H7 (cell line): ENCODE results near the gene TNPO3. TPM values are rescaled to one million over a fixed set of nuclear protein-coding genes. Genes with fewer than 3 reads are reported as not detected.
A peak's percentile ranks its signal among the peaks of the same experiment; 100 is the strongest.

Source experiments
- DNase-seq: peaks from one replicate; pipeline ENCODE4 v3.0.0; 2012
- H3K27me3 ChIP-seq: 2 replicates; pipeline ENCODE4 v1.6.0; 2011; ENCODE audit warnings: mild to moderate bottlenecking, low read length; ENCODE audit not compliant: control insufficient read depth, insufficient read depth
- H3K36me3 ChIP-seq: replicated peaks from 2 replicates; pipeline ENCODE4 v1.5.1; 2011; ENCODE audit warnings: low read length; ENCODE audit not compliant: control insufficient read depth, insufficient read depth
- H3K4me3 ChIP-seq: 2 replicates; pipeline ENCODE4 v1.5.1; 2011; ENCODE audit warnings: low read depth, mild to moderate bottlenecking, control low read depth, low read length, moderate library complexity; ENCODE audit not compliant: insufficient read depth
- total RNA-seq: library from RNA; depleted of rRNA; stranded (reverse); fragments of >200 nt; shearing (Covaris generic); gene quantifications from 2 replicates; pipeline ENCODE4 v1.2.3, GENCODE V29; 2014

Gene TNPO3
- total RNA-seq, 1 experiment from 2014 or later = 98.0 TPM

GRCh38 chr7:128985660-128986059, 69.3 kb downstream of the TNPO3 start:
- H3K4me3 ChIP-seq = no peak overlapping the region
- H3K27me3 ChIP-seq = no peaks in the 10 kb centered on the region
- H3K36me3 ChIP-seq = peaks cover 6% of the 10 kb centered on the region
- DNase-seq = no peak

- no peaks in the 10 kb centered on the region for H3K27me3 ChIP-seq
- H3K4me3 ChIP-seq = no peak overlapping the region
- H3K36me3 ChIP-seq = peaks cover 17% of the 10 kb centered on the region
- DNase-seq = no peak
Measured at GRCh38 chr7:128982105-128982504, 72.8 kb downstream of the TNPO3 start.

GRCh38 chr7:128974241-128974934, 80.5 kb downstream of the TNPO3 start:
- no peak overlapping the region for H3K4me3 ChIP-seq
- peaks cover 34% of the 10 kb centered on the region for H3K36me3 ChIP-seq
- no peaks in the 10 kb centered on the region for H3K27me3 ChIP-seq
- no peak for DNase-seq

GRCh38 chr7:128968624-128969023, 86.3 kb downstream of the TNPO3 start:
- no peak overlapping the region for H3K4me3 ChIP-seq
- no peaks in the 10 kb centered on the region for H3K27me3 ChIP-seq
- DNase-seq = no peak
- peaks cover 19% of the 10 kb centered on the region for H3K36me3 ChIP-seq

DNA sequence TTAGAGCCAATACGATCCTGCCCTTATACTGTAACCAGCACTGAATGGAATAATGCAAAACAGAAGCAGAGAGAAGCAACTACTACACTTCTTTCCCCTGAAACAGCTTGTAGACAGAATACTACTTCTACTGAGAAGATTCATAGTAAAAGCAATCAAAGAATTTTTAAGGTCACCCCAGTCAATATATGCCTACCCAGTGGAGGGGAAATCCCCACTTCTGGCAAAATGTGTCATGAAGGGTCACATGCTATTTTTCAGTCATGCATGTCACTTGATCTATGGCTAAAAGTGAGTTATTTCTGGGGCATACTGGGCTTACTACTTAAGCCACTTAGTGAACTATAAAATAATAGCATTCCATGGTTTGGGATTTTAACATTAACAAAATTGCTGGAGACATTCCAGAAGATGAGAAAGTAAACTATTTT, 91.6 kb downstream of the TNPO3 start:
- Histone ChIP-seq H3K36me3 (peaks cover 7% of the 10 kb centered on the region), H3K27me3 (no peaks in the 10 kb centered on the region), H3K4me3 (no peak overlapping the region)
- no peak for DNase-seq

DNA sequence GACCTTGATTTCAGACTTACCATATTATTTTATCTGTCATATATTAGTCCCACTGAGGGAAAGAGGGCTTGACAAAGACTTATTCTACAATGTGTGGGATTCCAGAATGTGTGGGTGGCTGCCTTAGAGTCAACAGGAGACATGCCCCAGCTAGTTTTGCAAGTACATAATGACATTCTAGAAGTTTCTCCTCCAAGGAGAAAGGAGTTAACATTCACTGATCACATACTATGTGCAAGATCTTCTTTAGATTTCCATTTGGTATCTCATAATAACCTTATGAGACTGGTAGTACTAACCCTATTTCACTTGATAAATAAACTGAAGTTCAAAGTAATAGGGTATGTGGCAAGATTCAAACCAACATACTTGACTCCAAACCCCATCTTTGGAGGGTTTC, 92.0 kb downstream of the TNPO3 start:
- DNase-seq = no peak
- Histone ChIP-seq H3K36me3 (peaks cover 7% of the 10 kb centered on the region), H3K4me3 (no peak overlapping the region), H3K27me3 (no peaks in the 10 kb centered on the region)

DNA sequence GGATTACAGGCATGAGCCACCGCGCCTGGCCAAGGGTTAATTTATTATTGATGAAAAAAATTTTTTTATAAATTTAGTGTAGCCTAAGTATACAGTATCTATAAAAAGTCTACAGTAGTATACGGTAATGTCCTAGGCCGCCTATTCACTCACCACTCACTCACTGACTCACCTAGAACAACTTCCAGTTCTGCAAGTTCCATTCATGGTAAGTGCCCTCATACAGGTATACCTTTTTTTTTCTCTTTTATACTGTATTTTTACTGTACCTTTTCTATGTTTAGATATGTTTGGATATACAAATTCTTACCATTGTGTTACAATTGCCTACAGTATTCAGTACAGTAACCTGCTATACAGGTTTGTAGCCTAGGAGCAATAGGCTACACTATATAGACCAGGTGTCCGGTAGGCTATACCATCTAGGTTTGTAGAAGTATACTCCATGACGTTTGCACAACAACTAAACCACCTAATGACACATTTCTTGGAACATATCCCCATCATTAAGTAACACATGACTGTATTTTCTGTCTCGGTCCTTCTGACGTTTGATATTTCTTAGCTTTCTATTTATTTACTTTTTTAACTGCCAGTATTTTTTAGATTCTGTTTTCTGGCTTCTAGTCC, 93.8 kb downstream of the TNPO3 start:
- no peak for DNase-seq

DNA sequence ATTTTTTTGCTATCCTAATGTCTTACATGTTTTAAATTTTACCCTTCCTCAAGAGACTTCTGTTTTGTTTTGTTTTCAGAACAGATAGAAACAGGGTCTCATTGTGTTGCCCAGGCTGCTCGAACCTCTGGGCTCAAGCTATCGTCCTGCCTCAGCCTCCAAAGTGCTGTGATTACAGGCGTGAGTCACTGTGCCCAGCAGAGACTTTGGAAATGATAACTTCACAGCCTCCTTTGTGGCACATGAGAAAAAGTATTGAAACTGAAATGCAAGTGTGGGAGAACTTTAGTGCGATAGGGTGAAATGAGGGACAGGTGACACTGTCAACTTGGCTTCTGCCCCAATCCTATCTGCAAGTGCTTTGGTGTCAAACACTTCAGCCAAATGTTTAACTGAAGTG, 95.6 kb downstream of the TNPO3 start:
- no peak for DNase-seq
- H3K27me3 ChIP-seq = no peaks in the 10 kb centered on the region
- no peak overlapping the region for H3K4me3 ChIP-seq
- H3K36me3 ChIP-seq = peaks cover 13% of the 10 kb centered on the region

More for the DNA sequence above, 93.8 kb downstream of the TNPO3 start:
- Histone ChIP-seq H3K27me3 (no peaks in the 10 kb centered on the region), H3K4me3 (no peak overlapping the region), H3K36me3 (peaks cover 10% of the 10 kb centered on the region)

DNA sequence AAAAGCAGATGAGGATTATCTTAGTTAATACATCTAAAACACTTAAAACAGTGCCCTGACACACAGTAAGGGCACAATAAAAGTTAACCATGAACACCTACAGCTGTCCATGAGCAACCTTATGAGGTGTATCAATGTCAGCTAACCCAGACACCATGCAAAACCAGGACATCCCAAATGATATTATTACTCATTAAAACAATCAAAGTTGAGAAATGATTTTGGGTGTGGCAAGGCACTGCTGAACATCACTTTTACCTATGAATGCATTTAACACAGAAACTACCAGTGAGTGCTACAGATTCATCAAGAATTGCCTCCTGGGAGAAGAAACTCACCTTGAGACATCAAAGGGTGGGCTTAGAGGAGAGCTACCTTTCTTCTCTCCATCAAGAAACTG, 98.9 kb downstream of the TNPO3 start:
- Histone ChIP-seq H3K27me3 (no peaks in the 10 kb centered on the region), H3K36me3 (peaks cover 15% of the 10 kb centered on the region), H3K4me3 (no peak overlapping the region)
- no peak for DNase-seq

GRCh38 chr7:128954830-128955802, 99.8 kb downstream of the TNPO3 start:
- no peaks in the 10 kb centered on the region for H3K27me3 ChIP-seq
- peak; percentile 47 for DNase-seq
- peaks cover 14% of the 10 kb centered on the region for H3K36me3 ChIP-seq
- no peak overlapping the region for H3K4me3 ChIP-seq

DNA sequence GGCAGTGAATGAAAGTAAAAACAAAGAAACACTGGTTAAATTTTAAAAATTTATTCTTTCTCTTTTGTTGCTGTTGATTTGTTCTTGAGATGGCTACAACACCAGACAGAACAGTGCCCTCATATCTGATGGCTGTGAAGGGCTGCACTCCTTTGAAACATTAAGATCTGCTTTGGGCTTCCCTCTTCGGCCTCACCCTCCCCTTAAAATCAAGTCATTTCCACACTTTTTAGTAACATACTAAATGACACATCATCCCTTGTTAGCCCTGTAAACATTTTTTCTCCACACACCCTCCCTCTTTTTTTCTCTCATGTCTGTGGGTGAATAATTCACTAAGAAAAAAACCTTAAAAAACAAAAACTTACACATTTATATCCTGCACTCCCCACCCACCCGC, 100.8 kb downstream of the TNPO3 start:
- Histone ChIP-seq H3K4me3 (no peak overlapping the region), H3K36me3 (peaks cover 12% of the 10 kb centered on the region), H3K27me3 (no peaks in the 10 kb centered on the region)
- no peak for DNase-seq

DNA sequence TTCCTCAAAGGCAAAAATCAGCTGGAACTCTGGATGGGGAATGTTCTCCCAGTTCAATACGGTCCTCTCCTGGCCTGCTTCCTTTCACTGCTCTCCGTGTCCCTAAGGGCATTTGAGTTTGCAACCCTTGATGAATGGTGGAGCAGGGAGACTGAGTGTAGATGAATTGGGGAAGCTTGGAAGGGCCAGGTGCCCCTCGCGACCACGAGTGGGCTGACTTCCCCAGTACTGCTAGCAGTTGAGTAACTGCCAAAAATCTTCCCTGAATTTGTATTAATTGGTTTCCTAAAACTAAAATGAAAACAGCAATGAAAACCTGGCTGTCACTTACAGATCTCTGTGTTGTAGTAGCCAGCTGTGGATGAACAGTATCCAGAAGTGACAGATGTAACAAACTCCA, 103.6 kb downstream of the TNPO3 start:
- no peak for DNase-seq
- Histone ChIP-seq H3K4me3 (no peak overlapping the region), H3K36me3 (peaks cover 8% of the 10 kb centered on the region), H3K27me3 (no peaks in the 10 kb centered on the region)

DNA sequence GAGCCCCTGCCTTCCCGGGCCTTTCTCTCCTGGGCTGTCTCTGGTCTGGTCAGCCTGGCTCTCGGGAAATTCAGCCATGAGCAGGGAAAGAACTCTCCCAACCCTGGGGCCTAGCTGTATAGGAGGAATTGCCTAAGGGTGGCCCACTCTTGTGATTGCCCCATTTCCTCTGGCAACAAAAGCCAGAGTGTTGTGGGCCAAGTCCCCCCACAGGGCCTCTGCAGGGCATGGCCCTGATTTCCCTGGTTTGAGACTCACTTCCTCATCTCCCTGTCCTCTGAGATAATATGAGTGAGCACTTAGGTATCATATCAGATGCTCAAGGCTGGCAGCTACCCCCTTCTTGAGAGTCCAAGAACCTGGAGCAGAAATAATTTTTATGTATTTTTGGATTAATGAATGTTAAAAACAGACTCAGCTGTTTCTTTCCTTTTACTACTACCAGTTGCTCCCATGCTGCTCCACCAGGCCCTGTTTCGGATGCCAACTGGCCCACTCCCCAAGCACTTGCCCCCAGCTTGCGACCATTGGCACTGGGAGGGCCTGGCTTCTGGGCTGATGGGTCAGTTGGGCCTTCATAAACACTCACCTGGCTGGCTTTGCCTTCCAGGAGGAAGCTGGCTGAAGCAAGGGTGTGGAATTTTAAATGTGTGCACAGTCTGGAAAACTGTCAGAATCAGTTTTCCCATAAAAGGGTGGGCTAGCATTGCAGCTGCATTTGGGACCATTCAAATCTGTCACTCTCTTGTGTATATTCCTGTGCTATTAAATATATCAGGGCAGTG, 105.7 kb downstream of the TNPO3 start:
- Histone ChIP-seq H3K36me3 (peaks cover 3% of the 10 kb centered on the region), H3K27me3 (no peaks in the 10 kb centered on the region), H3K4me3 (no peak overlapping the region)
- DNase-seq = no peak

- DNase-seq = peak; percentile 30
- Histone ChIP-seq H3K4me3 (no peak overlapping the region), H3K36me3 (no peaks in the 10 kb centered on the region), H3K27me3 (no peaks in the 10 kb centered on the region)
Measured at GRCh38 chr7:128948312-128948973, 106.5 kb downstream of the TNPO3 start.
